IMR-90 (cell line): ENCODE results near the gene ADGRB3.

Experiments used
- POLR2A ChIP-seq: IDR thresholded peaks from 2 replicates; pipeline ENCODE4 v1.6.1; 2012; ENCODE audit warnings: mild to moderate bottlenecking, low read depth, low read length
- RCOR1 ChIP-seq: IDR thresholded peaks from 2 replicates; pipeline ENCODE4 v1.6.1; 2012; ENCODE audit warnings: mild to moderate bottlenecking, low read length, improper control_type of control experiment; ENCODE audit not compliant: insufficient replicate concordance
- TF ChIP-seq, protein P1 (sequence below): fragments of 150-350 bp; IDR thresholded peaks from 2 replicates; pipeline ENCODE4 v1.6.1; 2016; ENCODE audit warnings: low read depth, mild to moderate bottlenecking, low read length, moderate library complexity, borderline replicate concordance

DNA sequence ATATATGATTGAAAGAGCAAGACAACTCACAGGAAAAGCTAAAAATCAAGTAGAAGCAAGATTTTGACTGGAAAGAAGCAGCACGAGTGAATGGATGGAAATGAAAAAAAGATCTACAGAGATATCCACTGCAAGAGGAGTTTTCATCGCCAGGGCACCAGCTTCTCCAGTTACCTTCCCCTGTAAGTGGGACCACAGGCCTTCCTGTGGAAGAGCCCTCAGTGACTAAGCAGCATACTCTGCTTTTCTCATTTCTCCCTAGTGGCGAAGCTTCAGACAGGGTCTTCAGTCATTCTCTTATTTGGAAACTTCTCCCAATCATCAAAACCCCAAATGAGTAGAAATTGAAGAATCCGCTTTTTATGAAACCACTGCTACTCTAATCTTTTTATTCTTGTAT is 40.5 kb downstream of the ADGRB3 start:
- TF ChIP-seq RCOR1 (no peak), POLR2A (no peak)
- TF ChIP-seq, protein P1, sequence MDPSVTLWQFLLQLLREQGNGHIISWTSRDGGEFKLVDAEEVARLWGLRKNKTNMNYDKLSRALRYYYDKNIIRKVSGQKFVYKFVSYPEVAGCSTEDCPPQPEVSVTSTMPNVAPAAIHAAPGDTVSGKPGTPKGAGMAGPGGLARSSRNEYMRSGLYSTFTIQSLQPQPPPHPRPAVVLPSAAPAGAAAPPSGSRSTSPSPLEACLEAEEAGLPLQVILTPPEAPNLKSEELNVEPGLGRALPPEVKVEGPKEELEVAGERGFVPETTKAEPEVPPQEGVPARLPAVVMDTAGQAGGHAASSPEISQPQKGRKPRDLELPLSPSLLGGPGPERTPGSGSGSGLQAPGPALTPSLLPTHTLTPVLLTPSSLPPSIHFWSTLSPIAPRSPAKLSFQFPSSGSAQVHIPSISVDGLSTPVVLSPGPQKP = no peak
